ENCODE measurements around the gene ARID4B.

GRCh38 chr1:235341334-235341733 is 13.4 kb upstream of the ARID4B start:
- TF ChIP-seq CTCF (IDR thresholded peaks at IDR 0.05; ENCODE audit: extremely low read depth in 1 of 2, insufficient read depth in 1 of 2, low read depth in 1 of 2, low read length in 2 of 2) (no peak), POLR2A (IDR thresholded peaks at IDR 0.05; ENCODE audit: low read depth, low read length) (no peak)
